ENCODE results near the gene ANGPTL8.

DNA sequence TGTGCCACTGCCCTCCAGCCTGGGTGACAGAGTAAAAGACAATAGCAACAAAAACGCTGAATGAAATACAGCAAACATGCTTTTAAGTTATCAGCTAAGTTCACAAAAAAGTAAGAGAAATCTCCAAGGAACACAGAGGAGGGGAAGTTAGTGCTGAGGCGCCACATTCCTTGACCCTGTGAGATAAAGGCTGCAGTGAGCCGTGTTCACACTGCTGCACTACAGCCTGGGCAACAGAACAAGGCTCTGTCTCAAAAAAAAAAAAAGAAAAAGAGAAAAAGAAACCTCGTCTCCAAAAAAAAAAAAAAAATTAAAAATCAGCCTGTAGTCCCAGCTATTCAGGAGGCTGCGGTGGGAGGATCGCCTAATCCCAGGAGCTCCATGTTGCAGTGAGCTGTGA, 39.3 kb downstream of the ANGPTL8 start:
- TF ChIP-seq, protein P1, sequence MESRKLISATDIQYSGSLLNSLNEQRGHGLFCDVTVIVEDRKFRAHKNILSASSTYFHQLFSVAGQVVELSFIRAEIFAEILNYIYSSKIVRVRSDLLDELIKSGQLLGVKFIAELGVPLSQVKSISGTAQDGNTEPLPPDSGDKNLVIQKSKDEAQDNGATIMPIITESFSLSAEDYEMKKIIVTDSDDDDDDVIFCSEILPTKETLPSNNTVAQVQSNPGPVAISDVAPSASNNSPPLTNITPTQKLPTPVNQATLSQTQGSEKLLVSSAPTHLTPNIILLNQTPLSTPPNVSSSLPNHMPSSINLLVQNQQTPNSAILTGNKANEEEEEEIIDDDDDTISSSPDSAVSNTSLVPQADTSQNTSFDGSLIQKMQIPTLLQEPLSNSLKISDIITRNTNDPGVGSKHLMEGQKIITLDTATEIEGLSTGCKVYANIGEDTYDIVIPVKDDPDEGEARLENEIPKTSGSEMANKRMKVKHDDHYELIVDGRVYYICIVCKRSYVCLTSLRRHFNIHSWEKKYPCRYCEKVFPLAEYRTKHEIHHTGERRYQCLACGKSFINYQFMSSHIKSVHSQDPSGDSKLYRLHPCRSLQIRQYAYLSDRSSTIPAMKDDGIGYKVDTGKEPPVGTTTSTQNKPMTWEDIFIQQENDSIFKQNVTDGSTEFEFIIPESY (IDR thresholded peaks at IDR 0.05) = no peak
- TF ChIP-seq E2F8 (IDR thresholded peaks at IDR 0.05; ENCODE audit: low read depth, partially characterized antibody) = no peak
- TF ChIP-seq CTCF (IDR thresholded peaks at IDR 0.05 in 2 of 3, conservative IDR thresholded peaks at IDR 0.05 in 1 of 3; ENCODE audit: control insufficient read depth in 2 of 3, extremely low read depth in 1 of 3, insufficient read depth in 1 of 3, low read depth in 3 of 3, low read length in 3 of 3) = no peak
- no peak for TF ChIP-seq REST (IDR thresholded peaks at IDR 0.05; ENCODE audit: low read depth, low read length)
- no peak for TF ChIP-seq RUNX3 (IDR thresholded peaks at IDR 0.05; ENCODE audit: low read length)
- no peak for TF ChIP-seq ZNF207 (IDR thresholded peaks at IDR 0.05; ENCODE audit: borderline replicate concordance)
- TF ChIP-seq NFYB (IDR thresholded peaks at IDR 0.05; ENCODE audit: insufficient read depth, low read depth, low read length) = no peak
- TF ChIP-seq POLR2A (IDR thresholded peaks at IDR 0.05; ENCODE audit: low read depth, low read length) = no peak
- no peak for TF ChIP-seq TAF1 (IDR thresholded peaks at IDR 0.05; ENCODE audit: borderline replicate concordance, low read depth, low read length)
- no peak for TF ChIP-seq EP300 (IDR thresholded peaks at IDR 0.05; ENCODE audit: borderline replicate concordance in 1 of 2, control insufficient read depth in 1 of 2, low read depth in 2 of 2, low read length in 2 of 2)
- TF ChIP-seq SUZ12 (IDR thresholded peaks at IDR 0.05; ENCODE audit: unreplicated experiment) = no peak
- no peak for TF ChIP-seq CHD2 (IDR thresholded peaks at IDR 0.05; ENCODE audit: borderline replicate concordance, low read depth, low read length)

Data from GM12878 (cell line).